Measurements from ENCODE around the gene MYO1B.

DNA sequence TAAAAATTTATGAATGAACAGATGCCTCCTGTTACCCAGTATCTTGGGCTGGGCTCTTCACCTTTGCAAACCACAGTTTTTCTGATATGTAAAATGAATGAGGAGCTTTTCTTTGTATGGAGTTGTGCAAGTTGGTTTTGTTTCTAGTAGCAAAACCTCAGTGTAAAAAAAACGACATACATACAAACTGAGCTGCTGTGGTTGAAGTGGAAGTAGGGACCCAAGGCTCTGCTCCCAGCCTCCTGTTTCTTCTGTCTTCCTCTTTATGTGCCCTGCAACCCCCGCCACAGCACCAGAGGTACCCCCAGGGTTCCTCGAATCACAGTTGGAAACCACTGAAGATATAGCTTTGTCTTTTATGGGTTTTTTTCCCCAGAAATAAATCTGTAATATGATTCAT lies 118.1 kb downstream of the MYO1B start:
- TF ChIP-seq EZH2 (IDR thresholded peaks at IDR 0.05) (no peak), POLR2AphosphoS5 (IDR thresholded peaks at IDR 0.05; ENCODE audit: borderline replicate concordance, low read depth, low read length) (no peak), FOXP2 (optimal IDR thresholded peaks at IDR 0.05; ENCODE audit: control extremely low read depth, extremely low read length, insufficient read depth) (no peak)
